ENCODE results near the gene SPN. TPM values are rescaled to one million over a fixed set of nuclear protein-coding genes. Genes with fewer than 3 reads are reported as not detected.

The SPN gene
- total and polyA plus RNA-seq, 2 of the 4 experiments (the other 2 are of a cell fraction) = not detected

- no peak overlapping the region for H4K5ac ChIP-seq (ENCODE audit: low read depth, low read length)
- TF ChIP-seq CHD1 (IDR thresholded peaks at IDR 0.05; ENCODE audit: low read depth, low read length) (no peak), BHLHE40 (IDR thresholded peaks at IDR 0.05; ENCODE audit: low read depth, low read length) (no peak), MAFK (IDR thresholded peaks at IDR 0.05; ENCODE audit: low read depth, low read length) (no peak), CEBPB (IDR thresholded peaks at IDR 0.05; ENCODE audit: low read depth, low read length) (no peak), MAZ (IDR thresholded peaks at IDR 0.05; ENCODE audit: borderline replicate concordance, low read depth, low read length) (no peak), MXI1 (IDR thresholded peaks at IDR 0.05; ENCODE audit: borderline replicate concordance, low read depth, low read length) (no peak), SMC3 (IDR thresholded peaks at IDR 0.05; ENCODE audit: low read depth, low read length) (no peak)
- no peaks in the 10 kb centered on the region for H3K9me1 ChIP-seq (ENCODE audit: insufficient read depth, low read length)
- DNase-seq = no peak
- 100% methylated on average over 1 of the region's 4 CpGs; no CpG with 5 or more reads in 1 of the 2 experiments for WGBS, 2 experiments (ENCODE audit: extremely low coverage in 2 of 2, insufficient read length in 1 of 2)
- ATAC-seq (ENCODE audit: low read depth) = no peak
- intact Hi-C loops (cut with micrococcal nuclease) (no loop called here), in situ Hi-C loops (cut with MboI; ENCODE audit: low sequenced_read_pairs) (no loop called here), dilution Hi-C loops (cut with HindIII; ENCODE audit: low sequenced_read_pairs, unreplicated experiment) (no loop called here)
- no peak overlapping the region for H2BK20ac ChIP-seq (ENCODE audit: low read depth, low read length)
- no peak overlapping the region for H2BK120ac ChIP-seq (ENCODE audit: low read depth, low read length)
- POLR2A ChIA-PET (ENCODE audit: unreplicated experiment) = no interaction called here
- H3K4me3 ChIP-seq (ENCODE audit: insufficient read depth, low read depth, low read length) = no peak overlapping the region
- no peak overlapping the region for H3K27ac ChIP-seq (ENCODE audit: insufficient read depth, low read length)
- no peak overlapping the region for H2BK15ac ChIP-seq (ENCODE audit: low read depth, low read length)
- no peak overlapping the region for H2AK9ac ChIP-seq (replicated peaks; ENCODE audit: low read depth, low read length, poor library complexity)
- H4K91ac ChIP-seq (ENCODE audit: insufficient read depth, low read depth, low read length) = no peak overlapping the region
- no peak overlapping the region for H3K23ac ChIP-seq (ENCODE audit: low read depth, low read length)
- H3K14ac ChIP-seq (replicated peaks; ENCODE audit: low read depth, low read length) = no peak overlapping the region
- H3K4me2 ChIP-seq (ENCODE audit: low read depth, low read length) = no peak overlapping the region
- peaks cover 3% of the 10 kb centered on the region; the same call in 1 of the 2 replicates for H3K4me1 ChIP-seq (ENCODE audit: control insufficient read depth, insufficient read depth, low read length)
- H4K20me1 ChIP-seq (ENCODE audit: insufficient read depth, low read length) = no peaks in the 10 kb centered on the region
- H3K36me3 ChIP-seq (ENCODE audit: control insufficient read depth, insufficient read depth, low read length) = no peaks in the 10 kb centered on the region
- H3K9me3 ChIP-seq (ENCODE audit: control insufficient read depth, insufficient read depth, low read length) = no peaks in the 10 kb centered on the region
- CTCF ChIA-PET = no interaction called here
- no peak overlapping the region for H3K4ac ChIP-seq (ENCODE audit: low read depth, low read length)
- no peak overlapping the region for H3K56ac ChIP-seq (ENCODE audit: extremely low read depth, insufficient read depth, low read length)
- no peak overlapping the region for H3K18ac ChIP-seq (ENCODE audit: low read depth, low read length)
- BruUV-seq (replicated peaks) = no TSS peak
- no peak overlapping the region for H2AFZ ChIP-seq (replicated peaks; ENCODE audit: low read length, poor library complexity)
- no peak overlapping the region for H4K8ac ChIP-seq (ENCODE audit: low read depth in 2 of 2, low read length in 2 of 2)
- no peaks in the 10 kb centered on the region; the same call in none of the 2 replicates for H3K27me3 ChIP-seq (ENCODE audit: control insufficient read depth, insufficient read depth, low read length)
- no peak overlapping the region for H2AK5ac ChIP-seq (ENCODE audit: low read depth, low read length)
- H3K9ac ChIP-seq (ENCODE audit: low read depth, low read length) = no peak overlapping the region
- H2BK5ac ChIP-seq (ENCODE audit: low read depth, low read length, poor library complexity, severe bottlenecking) = no peak overlapping the region
- no peaks in the 10 kb centered on the region for H3K79me1 ChIP-seq (ENCODE audit: low read depth in 1 of 2, low read length in 2 of 2)
These were observed 49.8 kb downstream of the SPN start for GRCh38 chr16:29712809-29713208.

Data from IMR-90 (cell line).